A549 (cell line): ENCODE results near the gene MBL2. TPM values are rescaled to one million over a fixed set of nuclear protein-coding genes. Genes with fewer than 3 reads are reported as not detected.

Experiments
- ATAC-seq, 2 experiments: fragments of 200-7000 bp in 1 of 2; fragments of >200 bp in 1 of 2; cut with Nextera tagmentation in 1 of 2; cut with Tn5 transposase in 1 of 2; 3 replicates each; pipeline versions ENCODE4 v1.8.0 to v1.9.1; 2018 to 2020; ENCODE audit warnings: mild to moderate bottlenecking in 1 of 2, moderate library complexity in 1 of 2
- CTCF ChIA-PET: fragments of 300-600 bp; sonication (Branson Sonifier 250); formaldehyde crosslinking; extraction: SDS; loops from one replicate; lab custom pipeline; 2021; ENCODE audit warnings: antibody characterized with exemption, inconsistent platforms; lab: Yijun Ruan, JAX
- POLR2A ChIA-PET: fragments of 350-600 bp; formaldehyde crosslinking; extraction: SDS; loops from one replicate; lab custom pipeline; 2021; ENCODE audit warnings: antibody characterized with exemption, inconsistent platforms; lab: Yijun Ruan, JAX
- DNase-seq, 2 experiments: peaks; one replicate each; pipeline versions ENCODE4 v3.0.0 to v3.0.0-alpha.2; 2011 to 2016; ENCODE audit warnings: low read depth in 1 of 2, low spot score in 1 of 2
- FAIRE-seq: peaks from 2 replicates; lab custom pipeline; 2011; peaks lifted over from hg19 to GRCh38; lab: Jason Lieb, UNC
- H3K27ac ChIP-seq, 2 experiments: fragments of >200 bp; sonication (Bioruptor Twin); formaldehyde crosslinking; 3 replicates each; pipeline ENCODE4 v1.5.1; 2016 to 2017
- H3K4me1 ChIP-seq: fragments of >200 bp; sonication (Bioruptor Twin); formaldehyde crosslinking; 3 replicates; pipeline ENCODE4 v1.6.1; 2016
- H3K4me2 ChIP-seq: fragments of >200 bp; sonication (Bioruptor Twin); formaldehyde crosslinking; 3 replicates; pipeline ENCODE4 v1.6.1; 2016
- H3K4me3 ChIP-seq: fragments of >200 bp; sonication (Bioruptor Twin); formaldehyde crosslinking; 3 replicates; pipeline ENCODE4 v1.5.1; 2016
- H3K9me3 ChIP-seq: fragments of >200 bp; sonication (Bioruptor Twin); formaldehyde crosslinking; 3 replicates; pipeline ENCODE4 v1.6.1; 2016
- CBX8 ChIP-seq: fragments of 200-600 bp; sonication (generic); IDR thresholded peaks from 2 replicates; pipeline ENCODE4 v1.6.1; 2016
- CHD2 ChIP-seq: fragments of 150-350 bp; IDR thresholded peaks from 2 replicates; pipeline ENCODE4 v1.6.1; 2014; ENCODE audit warnings: low read length; ENCODE audit not compliant: partially characterized antibody
- CTCF ChIP-seq: fragments of >200 bp; sonication (Bioruptor Twin); formaldehyde crosslinking; IDR thresholded peaks from 3 replicates; pipeline ENCODE4 v1.5.1; 2016
- EHMT2 ChIP-seq: fragments of 200-600 bp; sonication (generic); IDR thresholded peaks from 2 replicates; pipeline ENCODE4 v1.6.1; 2016; ENCODE audit warnings: antibody characterized with exemption, low read depth, mild to moderate bottlenecking, moderate library complexity
- EP300 ChIP-seq, 2 experiments: fragments of >200 bp; sonication (Bioruptor Twin); formaldehyde crosslinking; IDR thresholded peaks; 2 replicates in 1 of 2; 3 replicates in 1 of 2; pipeline ENCODE4 v1.6.1; 2016 to 2017
- ESRRA ChIP-seq: fragments of 150-350 bp; IDR thresholded peaks from 2 replicates; pipeline ENCODE4 v1.6.1; 2014; ENCODE audit warnings: mild to moderate bottlenecking, low read length, borderline replicate concordance
- FOSL2 ChIP-seq, 2 experiments: fragments of 450-650 bp in 1 of 2; fragments of >200 bp in 1 of 2; sonication (Bioruptor Twin) in 1 of 2; formaldehyde crosslinking; IDR thresholded peaks; 2 replicates each; pipeline versions ENCODE4 v1.5.0 to v1.6.1; 2016 to 2020; ENCODE audit warnings: mild to moderate bottlenecking in 1 of 2, moderate library complexity in 1 of 2
- GATA3 ChIP-seq: IDR thresholded peaks from 2 replicates; pipeline ENCODE4 v1.6.1; 2012; ENCODE audit warnings: borderline replicate concordance
- HMGXB4 ChIP-seq: fragments of 250-450 bp; sonication (Bioruptor Pico); IDR thresholded peaks from 2 replicates; pipeline ENCODE4 v1.5.0; 2021; ENCODE audit warnings: mild to moderate bottlenecking, moderate library complexity, borderline replicate concordance
- HOXB13 ChIP-seq: fragments of 250-450 bp; sonication (Bioruptor Pico); IDR thresholded peaks from 2 replicates; pipeline ENCODE4 v1.5.0; 2020; ENCODE audit warnings: low read depth, mild to moderate bottlenecking, moderate library complexity
- HOXB5 ChIP-seq: fragments of 250-450 bp; sonication (Bioruptor Pico); IDR thresholded peaks from 2 replicates; pipeline ENCODE4 v1.5.0; 2020; ENCODE audit warnings: mild to moderate bottlenecking, moderate library complexity
- JUN ChIP-seq, 2 experiments: fragments of >200 bp; sonication (Bioruptor Twin); formaldehyde crosslinking; IDR thresholded peaks; 2 replicates in 1 of 2; 3 replicates in 1 of 2; pipeline ENCODE4 v1.6.1; 2016 to 2017
- JUNB ChIP-seq: fragments of >200 bp; sonication (Bioruptor Twin); formaldehyde crosslinking; IDR thresholded peaks from 2 replicates; pipeline ENCODE4 v1.6.1; 2016
- KDM1A ChIP-seq: fragments of 200-600 bp; sonication (generic); IDR thresholded peaks from 2 replicates; pipeline ENCODE4 v1.6.1; 2016; ENCODE audit warnings: low read depth, mild to moderate bottlenecking
- MAX ChIP-seq: IDR thresholded peaks from 2 replicates; pipeline ENCODE4 v1.6.1; 2012
- MAZ ChIP-seq: fragments of 150-350 bp; IDR thresholded peaks from 2 replicates; pipeline ENCODE4 v1.6.1; 2014; ENCODE audit warnings: antibody characterized with exemption, low read depth, low read length, borderline replicate concordance
- NFE2L2 ChIP-seq: fragments of 150-350 bp; conservative IDR thresholded peaks from 2 replicates; pipeline ENCODE4 v1.6.1; 2014; ENCODE audit warnings: low read length
- NR3C1 ChIP-seq: fragments of >200 bp; sonication (Bioruptor Twin); formaldehyde crosslinking; IDR thresholded peaks from 3 replicates; pipeline ENCODE4 v1.6.1; 2017
- PBX3 ChIP-seq: IDR thresholded peaks from 2 replicates; pipeline ENCODE4 v1.6.1; 2012
- PHF8 ChIP-seq: fragments of 200-600 bp; sonication (generic); IDR thresholded peaks from 2 replicates; pipeline ENCODE4 v1.6.1; 2016; ENCODE audit warnings: low read depth, mild to moderate bottlenecking, antibody characterized with exemption, moderate library complexity, borderline replicate concordance
- POLR2AphosphoS2 ChIP-seq: conservative IDR thresholded peaks from 2 replicates; pipeline ENCODE4 v1.6.1; 2012; ENCODE audit warnings: low read length, improper control_type of control experiment, inconsistent platforms
- RCOR1 ChIP-seq: fragments of 150-350 bp; IDR thresholded peaks from 2 replicates; pipeline ENCODE4 v1.6.1; 2014; ENCODE audit warnings: antibody characterized with exemption, low read length, low read depth
- REST ChIP-seq: fragments of 200-600 bp; sonication (generic); IDR thresholded peaks from 2 replicates; pipeline ENCODE4 v1.6.1; 2016; ENCODE audit warnings: antibody characterized with exemption, mild to moderate bottlenecking, moderate library complexity
- ZC3H11A ChIP-seq: fragments of 450-650 bp; IDR thresholded peaks from 2 replicates; pipeline ENCODE4 v1.6.1; 2014; ENCODE audit warnings: antibody characterized with exemption, mild to moderate bottlenecking
- ZNF302 ChIP-seq: fragments of 250-450 bp; sonication (Bioruptor Pico); IDR thresholded peaks from 2 replicates; pipeline ENCODE4 v1.9.0; 2021; ENCODE audit warnings: inconsistent platforms, mild to moderate bottlenecking, moderate library complexity
- ZSCAN20 ChIP-seq: fragments of 250-450 bp; sonication (Bioruptor Pico); IDR thresholded peaks from 2 replicates; pipeline ENCODE4 v1.8.0; 2022; ENCODE audit warnings: mild to moderate bottlenecking, moderate library complexity
- WGBS: methylation state at CpG from one replicate; pipeline ENCODE4 v1.1.6; 2017; ENCODE audit errors: missing lambda C conversion rate; 5-methylcytosine and 5-hydroxymethylcytosine counted together
- polyA plus RNA-seq, 4 experiments: library from polyadenylated mRNA; depleted of rRNA in 3 of 4; stranded (reverse); fragments of >200 nt; fragmentation: RNase III in 1 of 4; extraction: RNeasy Plus Mini Kit Qiagen cat#74134 plus additional on column Dnase treatment in 1 of 4; gene quantifications; 2 replicates in 3 of 4; 3 replicates in 1 of 4; pipeline ENCODE4 v1.2.3, GENCODE V29; 2011 to 2017

MBL2 gene
- polyA plus RNA-seq, 2 of the 4 experiments (the other 2 are of a cell fraction), result not detected

- Histone ChIP-seq H3K4me3 (no peak overlapping the region), H3K4me2 (no peak overlapping the region), H3K4me1 (no peaks in the 10 kb centered on the region), H3K9me3 (no peaks in the 10 kb centered on the region), H3K27ac (no peak overlapping the region)
- CTCF ChIA-PET, result interaction anchor here (1.0 kb wide), 1 partner anchor 21 kb away, joined by 4 read pairs; no protein-coding TSS in a partner anchor
- FAIRE-seq, result no peak
- DNase-seq, result peak in 1 of 2 experiments; percentile 7
- WGBS, result 3% methylated on average over 1 of the region's 1 CpG
- TF ChIP-seq FOSL2 (IDR thresholded peaks at IDR 0.05) (no peak), FOSL2 (CRISPR knock-in tag; IDR thresholded peaks at IDR 0.05) (no peak), ZSCAN20 (CRISPR knock-in tag) (no peak), MAX (no peak), NR3C1 (no peak), JUN (IDR thresholded peaks at IDR 0.05) (no peak), PBX3 (no peak), CTCF (no peak), GATA3 (no peak), KDM1A (no peak), REST (no peak)
- no peak for ATAC-seq
- POLR2A ChIA-PET, result no interaction called here
Measured at GRCh38 chr10:52801947-52802346, 29.4 kb upstream of the MBL2 start.

- POLR2A ChIA-PET, result no interaction called here
- no peak for FAIRE-seq
Measured at GRCh38 chr10:52786098-52786497, 13.5 kb upstream of the MBL2 start.

GRCh38 chr10:52785418-52785817, 12.8 kb upstream of the MBL2 start:
- CTCF ChIA-PET, result interaction anchor here (0.6 to 1.0 kb wide), 2 partner anchors 45 to 371 kb away, joined by 3 to 5 read pairs; no protein-coding TSS in a partner anchor
- 42% methylated on average over 3 of the region's 3 CpGs for WGBS
- H3K4me2 ChIP-seq, result no peak overlapping the region
- no peak for DNase-seq
- H3K27ac ChIP-seq, result no peak overlapping the region
- H3K9me3 ChIP-seq, result no peaks in the 10 kb centered on the region
- H3K4me1 ChIP-seq, result no peaks in the 10 kb centered on the region
- ATAC-seq, result no peak
- POLR2A ChIA-PET, result no interaction called here
- no peak for FAIRE-seq
- H3K4me3 ChIP-seq, result no peak overlapping the region
- TF ChIP-seq EP300 (IDR thresholded peaks at IDR 0.05) (no peak), NR3C1 (no peak), JUNB (no peak), MAZ (no peak), PHF8 (no peak), NFE2L2 (no peak), POLR2AphosphoS2 (no peak), HMGXB4 (CRISPR knock-in tag) (no peak), CHD2 (no peak), HOXB13 (CRISPR knock-in tag) (no peak), EHMT2 (no peak), MAX (no peak), CBX8 (no peak), ZNF302 (CRISPR knock-in tag) (no peak), HOXB5 (CRISPR knock-in tag) (no peak), RCOR1 (no peak), ZC3H11A (no peak)

More at GRCh38 chr10:52786098-52786497, 13.5 kb upstream of the MBL2 start:
- Histone ChIP-seq H3K4me1 (no peaks in the 10 kb centered on the region), H3K27ac (no peak overlapping the region), H3K9me3 (no peaks in the 10 kb centered on the region), H3K4me2 (no peak overlapping the region), H3K4me3 (no peak overlapping the region)
- 36% methylated on average over 5 of the region's 5 CpGs for WGBS
- TF ChIP-seq ZSCAN20 (CRISPR knock-in tag) (no peak), EP300 (IDR thresholded peaks at IDR 0.05) (no peak), ESRRA (no peak)
- DNase-seq (no peak), ATAC-seq (no peak)
- CTCF ChIA-PET, result interaction anchor here (0.6 to 1.0 kb wide), 2 partner anchors 46 to 370 kb away, joined by 3 to 4 read pairs; no protein-coding TSS in a partner anchor
